DND-41 (cell line): ENCODE measurements around the gene KSR1.
A peak's percentile ranks its signal among the peaks of the same experiment; 100 is the strongest.

ENCODE experiments used
- ATAC-seq: fragments of 200-7000 bp; cut with Tn5 transposase; 3 replicates; pipeline ENCODE4 v1.9.1; 2021; ENCODE audit warnings: low read depth; ENCODE audit not compliant: insufficient read depth
- DNase-seq: peaks from one replicate; pipeline ENCODE4 v3.0.0-alpha.2; 2020
- H2AFZ ChIP-seq: 2 replicates; pipeline ENCODE4 v1.6.0; 2012; ENCODE audit warnings: low read depth, low read length
- H3K27ac ChIP-seq: 2 replicates; pipeline ENCODE4 v1.5.1; 2012; ENCODE audit warnings: low read length, inconsistent platforms
- H3K27me3 ChIP-seq: fragments of 200-600 bp; sonication (generic); 2 replicates; pipeline ENCODE4 v1.6.0; 2012; ENCODE audit warnings: low read length, mild to moderate bottlenecking, inconsistent platforms; ENCODE audit not compliant: insufficient read depth, poor library complexity
- H3K36me3 ChIP-seq: 2 replicates; pipeline ENCODE4 v1.5.1; 2012; ENCODE audit warnings: low read length, inconsistent platforms; ENCODE audit not compliant: insufficient read depth
- H3K4me1 ChIP-seq: 2 replicates; pipeline ENCODE4 v1.5.1; 2012; ENCODE audit warnings: mild to moderate bottlenecking, low read length; ENCODE audit not compliant: insufficient read depth
- H3K4me2 ChIP-seq: 2 replicates; pipeline ENCODE4 v1.6.0; 2012; ENCODE audit warnings: mild to moderate bottlenecking, moderate library complexity, low read length, inconsistent platforms; ENCODE audit not compliant: insufficient read depth
- H3K4me3 ChIP-seq, 2 experiments: fragments of 200-600 bp in 1 of 2; shearing (Covaris generic) in 1 of 2; 2 replicates each; pipeline ENCODE4 v1.5.1; 2012 to 2016; ENCODE audit warnings: inconsistent platforms in 2 of 2, low read length in 2 of 2, mild to moderate bottlenecking in 2 of 2, low read depth in 1 of 2, moderate library complexity in 1 of 2
- H3K79me2 ChIP-seq: 2 replicates; pipeline ENCODE4 v1.6.0; 2012; ENCODE audit warnings: low read length, inconsistent platforms; ENCODE audit not compliant: insufficient read depth
- H3K9ac ChIP-seq: 2 replicates; pipeline ENCODE4 v1.6.0; 2012; ENCODE audit warnings: low read depth, mild to moderate bottlenecking, inconsistent platforms, low read length, moderate library complexity
- H3K9me3 ChIP-seq: 2 replicates; pipeline ENCODE4 v1.5.1; 2012; ENCODE audit warnings: low read length, moderate library complexity, mild to moderate bottlenecking, inconsistent platforms; ENCODE audit not compliant: insufficient read depth, severe bottlenecking
- H4K20me1 ChIP-seq: 2 replicates; pipeline ENCODE4 v1.6.0; 2012; ENCODE audit warnings: low read length; ENCODE audit not compliant: insufficient read depth
- EZH2 ChIP-seq: IDR thresholded peaks from 3 replicates; pipeline ENCODE4 v1.6.1; 2012; ENCODE audit warnings: borderline replicate concordance, low read depth, mild to moderate bottlenecking, moderate library complexity, low read length, inconsistent platforms; ENCODE audit not compliant: severe bottlenecking
- TF ChIP-seq, protein P1 (sequence below): IDR thresholded peaks from 2 replicates; pipeline ENCODE4 v1.5.1; 2012; ENCODE audit warnings: borderline replicate concordance, low read length, moderate library complexity, mild to moderate bottlenecking; ENCODE audit not compliant: poor library complexity, severe bottlenecking; ENCODE audit errors: extremely low read depth

Gene KSR1

DNA sequence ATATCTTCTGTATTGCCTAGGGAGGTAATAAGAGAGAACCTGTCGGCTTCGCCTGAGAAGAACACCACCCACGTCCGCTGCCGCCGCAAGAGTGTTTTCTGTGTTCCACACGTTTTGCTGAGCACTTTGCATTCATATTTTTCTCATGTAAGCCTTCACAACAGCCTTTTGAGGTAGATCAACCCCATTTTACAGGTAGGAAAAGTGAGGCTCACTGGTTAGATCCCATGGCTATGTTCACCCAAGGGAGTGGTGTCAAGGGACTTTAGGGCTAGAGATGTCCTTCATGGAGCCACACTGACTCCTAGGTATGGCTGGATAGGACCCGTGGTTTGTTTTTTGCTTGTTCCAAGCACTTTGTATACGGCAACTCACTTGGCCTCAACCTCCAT, 87.7 kb downstream of the KSR1 start:
- H4K20me1 ChIP-seq = peaks cover 42% of the 10 kb centered on the region
- TF ChIP-seq EZH2 = no peak
- TF ChIP-seq, protein P1, sequence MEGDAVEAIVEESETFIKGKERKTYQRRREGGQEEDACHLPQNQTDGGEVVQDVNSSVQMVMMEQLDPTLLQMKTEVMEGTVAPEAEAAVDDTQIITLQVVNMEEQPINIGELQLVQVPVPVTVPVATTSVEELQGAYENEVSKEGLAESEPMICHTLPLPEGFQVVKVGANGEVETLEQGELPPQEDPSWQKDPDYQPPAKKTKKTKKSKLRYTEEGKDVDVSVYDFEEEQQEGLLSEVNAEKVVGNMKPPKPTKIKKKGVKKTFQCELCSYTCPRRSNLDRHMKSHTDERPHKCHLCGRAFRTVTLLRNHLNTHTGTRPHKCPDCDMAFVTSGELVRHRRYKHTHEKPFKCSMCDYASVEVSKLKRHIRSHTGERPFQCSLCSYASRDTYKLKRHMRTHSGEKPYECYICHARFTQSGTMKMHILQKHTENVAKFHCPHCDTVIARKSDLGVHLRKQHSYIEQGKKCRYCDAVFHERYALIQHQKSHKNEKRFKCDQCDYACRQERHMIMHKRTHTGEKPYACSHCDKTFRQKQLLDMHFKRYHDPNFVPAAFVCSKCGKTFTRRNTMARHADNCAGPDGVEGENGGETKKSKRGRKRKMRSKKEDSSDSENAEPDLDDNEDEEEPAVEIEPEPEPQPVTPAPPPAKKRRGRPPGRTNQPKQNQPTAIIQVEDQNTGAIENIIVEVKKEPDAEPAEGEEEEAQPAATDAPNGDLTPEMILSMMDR = no peak
- H3K36me3 ChIP-seq = no peaks in the 10 kb centered on the region
- ATAC-seq (no peak), DNase-seq (no peak)
- H3K27ac ChIP-seq = no peak overlapping the region
- H3K79me2 ChIP-seq = no peaks in the 10 kb centered on the region
- H3K27me3 ChIP-seq = no peaks in the 10 kb centered on the region
- H2AFZ ChIP-seq = no peak overlapping the region
- no peak overlapping the region for H3K4me3 ChIP-seq
- H3K4me1 ChIP-seq = peaks cover 25% of the 10 kb centered on the region
- no peak overlapping the region for H3K4me2 ChIP-seq
- H3K9me3 ChIP-seq = no peaks in the 10 kb centered on the region
- H3K9ac ChIP-seq = no peak overlapping the region

DNA sequence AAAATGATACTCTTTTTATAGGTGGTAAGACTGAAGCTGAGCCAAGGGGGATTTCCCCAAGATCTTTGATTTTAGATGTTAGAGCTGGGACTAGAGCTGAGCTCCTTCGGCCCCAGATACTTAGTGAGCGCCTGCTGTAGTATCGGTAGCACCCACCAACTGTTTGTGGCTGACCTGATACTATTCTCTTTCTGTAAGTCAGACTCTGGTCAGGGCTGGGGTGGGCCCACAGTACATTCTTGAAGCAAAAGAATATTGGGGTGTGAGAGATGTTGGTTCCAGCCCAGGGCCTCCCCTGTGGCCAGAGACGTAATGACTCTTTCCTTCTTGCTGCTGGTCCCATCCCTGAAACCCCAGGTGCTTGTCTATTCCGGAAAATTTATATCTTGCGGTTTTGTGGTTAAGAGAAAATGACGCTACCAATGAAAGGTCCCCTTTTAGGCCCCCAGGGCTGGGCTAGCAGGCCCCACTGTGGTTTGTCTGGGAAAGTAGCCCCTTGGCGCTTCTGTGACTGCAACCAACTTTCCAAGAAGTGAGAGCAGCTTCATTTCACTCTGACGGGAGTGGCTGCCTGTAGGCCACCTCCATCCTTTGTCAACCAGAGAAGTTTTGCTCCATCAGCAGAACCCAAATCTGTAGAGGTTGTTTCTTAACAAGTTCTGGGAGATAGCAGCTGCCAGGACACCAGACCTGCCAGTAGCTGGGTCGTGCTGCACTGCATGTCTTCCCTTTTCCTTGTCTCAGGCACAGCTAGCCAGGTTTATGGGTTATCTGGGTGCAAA, 88.3 kb downstream of the KSR1 start:
- Histone ChIP-seq H3K27me3 (no peaks in the 10 kb centered on the region), H3K4me1 (peaks cover 25% of the 10 kb centered on the region), H2AFZ (no peak overlapping the region), H3K4me2 (no peak overlapping the region), H4K20me1 (peaks cover 42% of the 10 kb centered on the region), H3K27ac (no peak overlapping the region), H3K9me3 (no peaks in the 10 kb centered on the region), H3K4me3 (no peak overlapping the region), H3K9ac (no peak overlapping the region), H3K36me3 (no peaks in the 10 kb centered on the region), H3K79me2 (no peaks in the 10 kb centered on the region)
- peak; percentile 74 for DNase-seq
- ATAC-seq = peak; percentile 84
- TF ChIP-seq, protein P1 = no peak
- no peak for TF ChIP-seq EZH2

GRCh38 chr17:27545562-27546229, 89.4 kb downstream of the KSR1 start:
- Histone ChIP-seq H4K20me1 (peaks cover 34% of the 10 kb centered on the region), H2AFZ (no peak overlapping the region), H3K9me3 (no peaks in the 10 kb centered on the region), H3K4me2 (no peak overlapping the region), H3K4me1 (peaks cover 25% of the 10 kb centered on the region), H3K79me2 (no peaks in the 10 kb centered on the region), H3K36me3 (no peaks in the 10 kb centered on the region), H3K9ac (no peak overlapping the region), H3K4me3 (no peak overlapping the region), H3K27me3 (no peaks in the 10 kb centered on the region), H3K27ac (no peak overlapping the region)
- TF ChIP-seq EZH2 = no peak
- TF ChIP-seq, protein P1 = no peak
- DNase-seq = no peak
- ATAC-seq = no peak
